HEK293 (cell line): ENCODE data around the gene ABRACL.

ENCODE experiments used
- CTCF ChIA-PET: fragments of 350-600 bp; formaldehyde crosslinking; extraction: SDS; loops from one replicate; lab custom pipeline; 2021; ENCODE audit warnings: antibody characterized with exemption; lab: Yijun Ruan, JAX
- POLR2A ChIA-PET: fragments of 300-600 bp; formaldehyde crosslinking; extraction: SDS; loops from one replicate; lab custom pipeline; 2020; ENCODE audit warnings: antibody characterized with exemption, inconsistent platforms; lab: Yijun Ruan, JAX
- H3K27ac ChIP-seq: fragments of 200-500 bp; sonication (Bioruptor generic); 2 replicates; pipeline ENCODE4 v1.5.1; 2014; ENCODE audit warnings: low read depth, low read length, control low read depth, inconsistent platforms; ENCODE audit errors: extremely low read depth
- H3K36me3 ChIP-seq, 2 experiments: fragments of 200-500 bp in 1 of 2; sonication (Bioruptor generic) in 1 of 2; 1 replicate in 1 of 2; 2 replicates in 1 of 2; pipeline ENCODE4 v1.5.1; 2014 to 2017; ENCODE audit warnings: inconsistent platforms in 2 of 2, low read length in 2 of 2; ENCODE audit not compliant: control insufficient read depth in 2 of 2, insufficient read depth in 1 of 2
- H3K4me1 ChIP-seq: fragments of 200-500 bp; sonication (Bioruptor generic); 2 replicates; pipeline ENCODE4 v1.5.1; 2014; ENCODE audit warnings: mild to moderate bottlenecking, low read length, inconsistent platforms; ENCODE audit not compliant: control insufficient read depth, insufficient read depth
- H3K4me3 ChIP-seq: 2 replicates; pipeline ENCODE4 v1.5.1; 2011; ENCODE audit warnings: low read depth, mild to moderate bottlenecking, control low read depth, low read length, moderate library complexity
- H3K9me3 ChIP-seq: fragments of 200-500 bp; sonication (Bioruptor generic); 2 replicates; pipeline ENCODE4 v1.5.1; 2014; ENCODE audit warnings: low read depth, low read length, inconsistent platforms; ENCODE audit not compliant: control insufficient read depth, insufficient read depth
- BCL6B ChIP-seq: fragments of 450-650 bp; formaldehyde crosslinking; IDR thresholded peaks from 2 replicates; pipeline ENCODE4 v1.5.1; 2017; ENCODE audit warnings: missing biosample characterization, missing genetic modification characterization
- PATZ1 ChIP-seq: fragments of 450-650 bp; formaldehyde crosslinking; IDR thresholded peaks from 2 replicates; pipeline ENCODE4 v1.5.1; 2016; ENCODE audit warnings: missing biosample characterization, missing genetic modification characterization
- SP7 ChIP-seq: fragments of 450-650 bp; formaldehyde crosslinking; IDR thresholded peaks from 2 replicates; pipeline ENCODE4 v1.5.1; 2016; ENCODE audit warnings: missing biosample characterization, missing genetic modification characterization
- ZBTB20 ChIP-seq: fragments of 450-650 bp; formaldehyde crosslinking; IDR thresholded peaks from 2 replicates; pipeline ENCODE4 v1.5.1; 2016; ENCODE audit warnings: missing biosample characterization, missing genetic modification characterization
- ZBTB21 ChIP-seq: fragments of 450-650 bp; formaldehyde crosslinking; IDR thresholded peaks from 2 replicates; pipeline ENCODE4 v1.5.1; 2017; ENCODE audit warnings: missing biosample characterization, missing genetic modification characterization
- ZBTB48 ChIP-seq: fragments of 450-650 bp; formaldehyde crosslinking; IDR thresholded peaks from 2 replicates; pipeline ENCODE4 v1.5.1; 2016; ENCODE audit warnings: missing biosample characterization, missing genetic modification characterization
- ZNF132 ChIP-seq: fragments of 450-650 bp; formaldehyde crosslinking; IDR thresholded peaks from 2 replicates; pipeline ENCODE4 v1.5.1; 2017; ENCODE audit warnings: missing biosample characterization, missing genetic modification characterization, borderline replicate concordance
- ZNF19 ChIP-seq: fragments of 450-650 bp; formaldehyde crosslinking; IDR thresholded peaks from 2 replicates; pipeline ENCODE4; 2016; ENCODE audit warnings: missing biosample characterization, missing genetic modification characterization, low read depth
- ZNF274 ChIP-seq, 2 experiments: fragments of 200-500 bp in 1 of 2; fragments of 450-650 bp in 1 of 2; sonication (Bioruptor generic) in 1 of 2; formaldehyde crosslinking in 1 of 2; IDR thresholded peaks; 2 replicates each; pipeline versions ENCODE4 v1.5.1 to v1.6.1; 2014 to 2016; ENCODE audit warnings: borderline replicate concordance in 1 of 2, inconsistent platforms in 1 of 2, low read length in 1 of 2, missing biosample characterization in 1 of 2, missing genetic modification characterization in 1 of 2
- ZNF571 ChIP-seq: fragments of 450-650 bp; formaldehyde crosslinking; IDR thresholded peaks from 2 replicates; pipeline ENCODE4 v1.5.0; 2017; ENCODE audit warnings: missing biosample characterization, missing genetic modification characterization
- ZNF585B ChIP-seq: fragments of 450-650 bp; formaldehyde crosslinking; IDR thresholded peaks from 2 replicates; pipeline ENCODE4 v1.5.1; 2016; ENCODE audit warnings: missing biosample characterization, missing genetic modification characterization
- ZNF664 ChIP-seq: fragments of 450-650 bp; formaldehyde crosslinking; IDR thresholded peaks from 2 replicates; pipeline ENCODE4 v1.5.1; 2016; ENCODE audit warnings: missing biosample characterization, missing genetic modification characterization
- ZNF76 ChIP-seq: fragments of 450-650 bp; formaldehyde crosslinking; IDR thresholded peaks from 2 replicates; pipeline ENCODE4; 2016; ENCODE audit warnings: low read depth, missing biosample characterization, missing genetic modification characterization, borderline replicate concordance
- ZNF785 ChIP-seq: fragments of 450-650 bp; formaldehyde crosslinking; IDR thresholded peaks from 2 replicates; pipeline ENCODE4 v1.5.1; 2016; ENCODE audit warnings: missing biosample characterization, missing genetic modification characterization
- ZNF830 ChIP-seq: fragments of 450-650 bp; IDR thresholded peaks from 2 replicates; pipeline ENCODE4 v1.5.0; 2018; ENCODE audit warnings: missing biosample characterization, missing genetic modification characterization, low read depth, mild to moderate bottlenecking, moderate library complexity
- ZXDB ChIP-seq: fragments of 450-650 bp; formaldehyde crosslinking; IDR thresholded peaks from 2 replicates; pipeline ENCODE4 v1.5.1; 2016; ENCODE audit warnings: missing biosample characterization, missing genetic modification characterization
- TF ChIP-seq, protein P1 (sequence below): fragments of 450-650 bp; formaldehyde crosslinking; IDR thresholded peaks from 2 replicates; pipeline ENCODE4 v1.5.1; 2016; ENCODE audit warnings: missing biosample characterization, missing genetic modification characterization

ABRACL gene

GRCh38 chr6:139073118-139073517 is 44.6 kb downstream of the ABRACL start:
- H3K4me3 ChIP-seq, result no peak overlapping the region
- TF ChIP-seq ZNF571 (tag by site-specific recombination), result no peak
- no peaks in the 10 kb centered on the region for H3K9me3 ChIP-seq
- no peak overlapping the region for H3K27ac ChIP-seq
- H3K36me3 ChIP-seq, result no peaks in the 10 kb centered on the region
- H3K4me1 ChIP-seq, result no peaks in the 10 kb centered on the region
- POLR2A ChIA-PET, result no interaction called here
- CTCF ChIA-PET, result interaction anchor here (0.7 kb wide), 1 partner anchor 269 kb away, joined by 3 read pairs; no protein-coding TSS in a partner anchor

GRCh38 chr6:139079018-139079417 is 50.5 kb downstream of the ABRACL start:
- POLR2A ChIA-PET, result interaction anchor here (0.7 kb wide), 1 partner anchor 243 kb away, joined by 3 read pairs; no protein-coding TSS in a partner anchor
- Histone ChIP-seq H3K4me1 (no peaks in the 10 kb centered on the region), H3K4me3 (no peak overlapping the region), H3K9me3 (no peaks in the 10 kb centered on the region), H3K36me3 (no peaks in the 10 kb centered on the region), H3K27ac (no peak overlapping the region)
- CTCF ChIA-PET, result interaction anchor here (0.6 kb wide), 1 partner anchor 125 kb away, joined by 3 read pairs; no protein-coding TSS in a partner anchor
- TF ChIP-seq ZBTB21 (tag by site-specific recombination) (no peak), ZXDB (tag by site-specific recombination) (no peak), ZNF830 (tag by site-specific recombination) (no peak)

- POLR2A ChIA-PET, result no interaction called here
Observed at GRCh38 chr6:139080255-139080920, 51.8 kb downstream of the ABRACL start.

DNA sequence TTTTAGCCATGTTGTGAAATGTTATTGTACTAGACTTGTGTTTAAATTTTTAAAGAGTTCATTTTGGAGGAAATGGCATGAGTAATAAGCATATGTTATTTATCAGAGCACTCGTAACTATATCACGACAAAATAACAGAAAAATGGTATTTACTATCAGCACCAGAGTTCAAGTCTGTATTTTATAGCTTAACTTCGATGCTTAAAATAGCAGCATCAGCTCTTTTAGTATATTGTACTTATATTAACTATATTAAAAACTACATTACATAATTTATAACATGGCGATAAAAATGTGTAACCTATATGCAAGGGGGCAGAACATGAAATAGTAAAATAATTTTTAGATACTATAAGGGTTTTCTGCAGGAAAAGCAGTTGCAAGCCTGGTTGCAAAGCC is 52.9 kb downstream of the ABRACL start:
- H3K4me3 ChIP-seq, result no peak overlapping the region

More at GRCh38 chr6:139080255-139080920, 51.8 kb downstream of the ABRACL start:
- no peak overlapping the region for H3K4me3 ChIP-seq
- H3K4me1 ChIP-seq, result no peaks in the 10 kb centered on the region
- CTCF ChIA-PET, result interaction anchor here (1.3 kb wide), 1 partner anchor 29 kb away, joined by 4 read pairs; no protein-coding TSS in a partner anchor
- no peak for TF ChIP-seq ZXDB (tag by site-specific recombination)
- TF ChIP-seq SP7 (tag by site-specific recombination), result peak; percentile 82
- H3K27ac ChIP-seq, result no peak overlapping the region
- H3K9me3 ChIP-seq, result no peaks in the 10 kb centered on the region
- H3K36me3 ChIP-seq, result no peaks in the 10 kb centered on the region

DNA sequence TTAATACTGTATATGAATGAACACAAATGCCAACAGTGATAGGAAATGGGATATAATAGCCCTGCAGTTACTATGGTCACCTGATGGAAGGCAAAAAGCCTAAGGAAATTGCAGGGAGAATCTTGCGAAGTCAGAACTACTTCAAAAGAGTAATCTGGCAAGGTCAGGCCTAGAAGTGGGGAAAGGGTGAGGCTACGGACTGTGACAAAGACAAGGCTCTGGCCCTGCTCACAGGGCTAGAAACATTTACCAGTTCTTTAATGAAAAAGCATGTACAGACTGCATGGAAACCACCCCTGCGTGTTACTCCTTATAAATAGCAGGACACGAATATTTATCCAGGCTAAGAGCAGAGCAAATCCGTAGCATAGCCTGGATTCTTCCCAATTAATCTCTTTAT is 53.8 kb downstream of the ABRACL start:
- H3K27ac ChIP-seq, result no peak overlapping the region
- H3K4me1 ChIP-seq, result no peaks in the 10 kb centered on the region
- ChIA-PET CTCF (no interaction called here), POLR2A (no interaction called here)
- H3K4me3 ChIP-seq, result no peak overlapping the region
- H3K9me3 ChIP-seq, result no peaks in the 10 kb centered on the region
- H3K36me3 ChIP-seq, result no peaks in the 10 kb centered on the region
- TF ChIP-seq ZBTB20 (tag by site-specific recombination), result no peak
- TF ChIP-seq ZNF585B, result no peak
- TF ChIP-seq ZBTB48 (tag by site-specific recombination), result no peak
- TF ChIP-seq, protein P1, sequence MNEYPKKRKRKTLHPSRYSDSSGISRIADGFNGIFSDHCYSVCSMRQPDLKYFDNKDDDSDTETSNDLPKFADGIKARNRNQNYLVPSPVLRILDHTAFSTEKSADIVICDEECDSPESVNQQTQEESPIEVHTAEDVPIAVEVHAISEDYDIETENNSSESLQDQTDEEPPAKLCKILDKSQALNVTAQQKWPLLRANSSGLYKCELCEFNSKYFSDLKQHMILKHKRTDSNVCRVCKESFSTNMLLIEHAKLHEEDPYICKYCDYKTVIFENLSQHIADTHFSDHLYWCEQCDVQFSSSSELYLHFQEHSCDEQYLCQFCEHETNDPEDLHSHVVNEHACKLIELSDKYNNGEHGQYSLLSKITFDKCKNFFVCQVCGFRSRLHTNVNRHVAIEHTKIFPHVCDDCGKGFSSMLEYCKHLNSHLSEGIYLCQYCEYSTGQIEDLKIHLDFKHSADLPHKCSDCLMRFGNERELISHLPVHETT (tag by site-specific recombination), result no peak
- no peak for TF ChIP-seq ZNF785 (tag by site-specific recombination)
- TF ChIP-seq ZNF76 (tag by site-specific recombination), result no peak
- no peak for TF ChIP-seq ZNF132
- no peak for TF ChIP-seq BCL6B (tag by site-specific recombination)
- TF ChIP-seq ZNF274 (IDR thresholded peaks at IDR 0.05; ENCODE audit: low read length), result no peak
- no peak for TF ChIP-seq ZNF274 (tag by site-specific recombination; IDR thresholded peaks at IDR 0.05; ENCODE audit: borderline replicate concordance)

More for the DNA sequence above, 52.9 kb downstream of the ABRACL start:
- no peaks in the 10 kb centered on the region for H3K4me1 ChIP-seq
- H3K27ac ChIP-seq, result no peak overlapping the region
- ChIA-PET POLR2A (no interaction called here), CTCF (interaction anchor here (1.0 to 1.3 kb wide), 2 partner anchors 28 to 266 kb away, joined by 3 to 4 read pairs; no protein-coding TSS in a partner anchor)
- TF ChIP-seq ZNF664 (tag by site-specific recombination) (0 out of 2 replicates have a peak, but pooled peaks have one; percentile 22), PATZ1 (tag by site-specific recombination) (no peak), ZNF19 (no peak)
- no peaks in the 10 kb centered on the region for H3K9me3 ChIP-seq
- no peaks in the 10 kb centered on the region for H3K36me3 ChIP-seq
